Colonic mucosa (tissue), 4 donors: Measurements from ENCODE around the gene HELB. TPM values are rescaled to one million over a fixed set of nuclear protein-coding genes. Genes with fewer than 3 reads are reported as not detected.

ENCODE experiments used
- DNase-seq: peaks from one replicate; pipeline ENCODE4 v3.0.0-alpha.2; 2020
- H3K27ac ChIP-seq: fragments of 200-600 bp; one replicate; pipeline ENCODE4 v1.8.0; 2021
- H3K27me3 ChIP-seq: fragments of 200-600 bp; one replicate; pipeline ENCODE4 v1.8.0; 2021
- H3K36me3 ChIP-seq: fragments of 200-600 bp; one replicate; pipeline ENCODE4 v1.8.0; 2021
- H3K4me1 ChIP-seq: fragments of 200-600 bp; one replicate; pipeline ENCODE4 v1.8.0; 2021; ENCODE audit warnings: mild to moderate bottlenecking
- H3K4me3 ChIP-seq: fragments of 200-600 bp; one replicate; pipeline ENCODE4 v1.8.0; 2021
- H3K9ac ChIP-seq, 2 donors: one replicate each; pipeline ENCODE4 v1.7.0; 2013; ENCODE audit warnings: control low read depth in 2 of 2, low read depth in 2 of 2, low read length in 2 of 2
- H3K9me3 ChIP-seq: fragments of 200-600 bp; one replicate; pipeline ENCODE4 v1.8.0; 2021
- CTCF ChIP-seq: fragments of 200-600 bp; IDR thresholded peaks from one replicate; pipeline ENCODE4 v1.8.0; 2022; ENCODE audit warnings: antibody characterized with exemption, mild to moderate bottlenecking
- intact Hi-C: fragments of 100-400 bp; cut with DNase I; formaldehyde crosslinking; loops from one replicate; pipeline ENCODE4 v1.14.1; 2022
- total RNA-seq, 2 donors: library from RNA; stranded (reverse); fragmentation: NEBNext Ultra II Directional in 1 of 2; extraction: Animal tissue kit (Norgen Biotek cat#: 25700) in 1 of 2; gene quantifications; one replicate each; pipeline ENCODE4 v1.2.1, GENCODE V29; 2021
- donor health status: healthy.
- donor health status: DM: no; HTN: no; CAD: no.
- donor health status: DM: no; HTN: no; CAD: no.

The HELB gene
- total RNA-seq, 2 donors from 2014 or later = 4.5 to 5.2 TPM

GRCh38 chr12:66268562-66268961 is 33.7 kb upstream of the HELB start:
- peak overlapping the region; percentile 32 for H3K27ac ChIP-seq
- no peak overlapping the region for H3K4me3 ChIP-seq
- no peaks in the 10 kb centered on the region for H3K27me3 ChIP-seq
- DNase-seq = no peak
- H3K9me3 ChIP-seq = no peaks in the 10 kb centered on the region
- no peaks in the 10 kb centered on the region for H3K4me1 ChIP-seq
- H3K36me3 ChIP-seq = no peaks in the 10 kb centered on the region
- intact Hi-C loops = no loop called here
- no peak for TF ChIP-seq CTCF
- no peak overlapping the region for H3K9ac ChIP-seq

- intact Hi-C loops = no loop called here
- H3K27ac ChIP-seq = peak overlapping the region; percentile 32
Measured at GRCh38 chr12:66269142-66269541, 33.2 kb upstream of the HELB start.

GRCh38 chr12:66269757-66270383 is 32.4 kb upstream of the HELB start:
- no peak for DNase-seq
- peak; percentile 59 for TF ChIP-seq CTCF
- Histone ChIP-seq H3K27ac (no peak overlapping the region), H3K9me3 (no peaks in the 10 kb centered on the region), H3K36me3 (no peaks in the 10 kb centered on the region), H3K4me3 (no peak overlapping the region), H3K4me1 (no peaks in the 10 kb centered on the region), H3K27me3 (no peaks in the 10 kb centered on the region), H3K9ac (no peak overlapping the region)
- intact Hi-C loops = loop anchor here (2.0 to 5.0 kb wide), 2 partner anchors 139 to 422 kb away; no protein-coding TSS in a partner anchor

More at GRCh38 chr12:66269142-66269541, 33.2 kb upstream of the HELB start:
- no peaks in the 10 kb centered on the region for H3K4me1 ChIP-seq
- no peak overlapping the region for H3K4me3 ChIP-seq
- TF ChIP-seq CTCF = no peak
- H3K36me3 ChIP-seq = no peaks in the 10 kb centered on the region
- no peak for DNase-seq
- H3K9me3 ChIP-seq = no peaks in the 10 kb centered on the region
- H3K27me3 ChIP-seq = no peaks in the 10 kb centered on the region
- no peak overlapping the region for H3K9ac ChIP-seq

DNA sequence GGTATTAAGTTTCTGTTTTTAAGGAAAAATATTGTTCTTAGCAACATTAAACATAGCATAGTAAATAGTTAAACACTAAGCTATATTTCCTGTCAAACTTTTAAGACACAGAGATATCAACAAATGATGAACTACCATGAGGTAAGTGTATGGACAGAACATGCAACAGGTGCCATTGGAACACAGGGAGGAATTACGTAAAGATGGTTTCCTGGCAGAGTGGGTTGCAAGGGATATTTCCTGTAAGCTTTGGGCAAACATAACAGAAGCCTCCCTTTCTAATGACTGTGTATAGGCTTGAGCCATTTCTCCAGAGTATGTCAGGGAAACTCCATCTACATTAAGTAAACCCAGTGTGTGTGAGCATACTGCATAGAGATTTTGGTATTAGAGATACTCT is 31.7 kb upstream of the HELB start:
- Histone ChIP-seq H3K9me3 (no peaks in the 10 kb centered on the region), H3K27ac (no peak overlapping the region), H3K4me1 (no peaks in the 10 kb centered on the region), H3K9ac (no peak overlapping the region), H3K36me3 (no peaks in the 10 kb centered on the region), H3K27me3 (no peaks in the 10 kb centered on the region), H3K4me3 (no peak overlapping the region)
- TF ChIP-seq CTCF = no peak
- DNase-seq = no peak
- intact Hi-C loops = loop anchor here (2.0 to 5.0 kb wide), 2 partner anchors 138 to 422 kb away; no protein-coding TSS in a partner anchor

DNA sequence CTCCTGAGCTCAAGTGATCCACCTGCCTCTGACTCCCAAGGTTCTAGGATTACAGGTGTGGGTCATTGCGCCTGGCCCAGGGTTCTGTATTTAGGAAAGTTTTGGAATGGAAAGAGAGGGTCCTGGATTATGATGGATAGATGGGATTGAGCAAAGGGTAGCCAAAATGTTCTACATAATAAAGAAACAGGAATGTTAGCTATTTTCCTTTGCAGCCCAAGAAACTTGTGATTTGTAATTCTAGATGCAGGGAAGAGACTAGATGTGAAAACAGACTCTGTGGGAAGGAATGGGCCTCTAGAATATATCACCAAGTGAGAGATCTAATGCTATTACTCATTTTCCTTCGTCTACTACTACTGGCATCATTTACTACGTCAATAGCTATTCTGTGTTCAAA is 29.6 kb upstream of the HELB start:
- no peak overlapping the region for H3K4me3 ChIP-seq
- intact Hi-C loops = loop anchor here (5.0 kb wide), 1 partner anchor 420 kb away; no protein-coding TSS in a partner anchor
- H3K4me1 ChIP-seq = no peaks in the 10 kb centered on the region
- H3K27ac ChIP-seq = no peak overlapping the region
- no peaks in the 10 kb centered on the region for H3K36me3 ChIP-seq
- TF ChIP-seq CTCF = no peak
- no peaks in the 10 kb centered on the region for H3K9me3 ChIP-seq
- no peaks in the 10 kb centered on the region for H3K27me3 ChIP-seq
- DNase-seq = no peak
- no peak overlapping the region for H3K9ac ChIP-seq
